ENCODE data around the gene RBMS1.
"Not testable (repeated sequence)": the region's sequence is repeated elsewhere in the genome, so short reads cannot be mapped to it uniquely, and the experiment has no call there.

RBMS1 gene

GRCh38 chr2:160368988-160369930 lies 124.3 kb downstream of the RBMS1 start:
- no peak for TF ChIP-seq CTCF (IDR thresholded peaks at IDR 0.05; ENCODE audit: low read depth, low read length)
- TF ChIP-seq EZH2phosphoT487 (IDR thresholded peaks at IDR 0.05; ENCODE audit: low read depth), result no peak
- no peaks in the 10 kb centered on the region; the same call in 1 of the 2 replicates for H4K20me1 ChIP-seq (ENCODE audit: insufficient read depth, low read length)
- no peaks in the 10 kb centered on the region for H3K79me2 ChIP-seq (ENCODE audit: low read length)
- no peak overlapping the region for H2AFZ ChIP-seq (ENCODE audit: low read depth, low read length)
- H3K4me1 ChIP-seq (ENCODE audit: low read length), result no peaks in the 10 kb centered on the region; the same call in 1 of the 2 replicates
- no peak overlapping the region for H3K4me2 ChIP-seq (ENCODE audit: low read length)
- H3K4me3 ChIP-seq (ENCODE audit: low read length), result no peak overlapping the region
- H3K27me3 ChIP-seq (ENCODE audit: low read depth, low read length), result no peaks in the 10 kb centered on the region
- no peaks in the 10 kb centered on the region for H3K36me3 ChIP-seq (replicated peaks; ENCODE audit: low read depth, low read length)
- no peaks in the 10 kb centered on the region for H3K9me3 ChIP-seq (ENCODE audit: insufficient read depth, low read length)
- H3K9ac ChIP-seq (ENCODE audit: low read length), result no peak overlapping the region
- H3K27ac ChIP-seq (ENCODE audit: low read length), result no peak overlapping the region

- H3K9me3 ChIP-seq (ENCODE audit: insufficient read depth, low read length), result no peaks in the 10 kb centered on the region
- no peak overlapping the region for H3K27ac ChIP-seq (ENCODE audit: low read length)
- no peaks in the 10 kb centered on the region for H3K27me3 ChIP-seq (ENCODE audit: low read depth, low read length)
- H3K4me2 ChIP-seq (ENCODE audit: low read length), result no peak overlapping the region
- H3K4me1 ChIP-seq (ENCODE audit: low read length), result no peaks in the 10 kb centered on the region; the same call in 1 of the 2 replicates
- H2AFZ ChIP-seq (ENCODE audit: low read depth, low read length), result no peak overlapping the region
- no peak overlapping the region for H3K9ac ChIP-seq (ENCODE audit: low read length)
- no peak overlapping the region for H3K4me3 ChIP-seq (ENCODE audit: low read length)
- no peaks in the 10 kb centered on the region for H3K79me2 ChIP-seq (ENCODE audit: low read length)
- TF ChIP-seq EZH2phosphoT487 (IDR thresholded peaks at IDR 0.05; ENCODE audit: low read depth) (no peak), CTCF (IDR thresholded peaks at IDR 0.05; ENCODE audit: low read depth, low read length) (no peak)
- no peaks in the 10 kb centered on the region; the same call in 1 of the 2 replicates for H4K20me1 ChIP-seq (ENCODE audit: insufficient read depth, low read length)
- no peaks in the 10 kb centered on the region for H3K36me3 ChIP-seq (replicated peaks; ENCODE audit: low read depth, low read length)
Observed at GRCh38 chr2:160367887-160368286, 125.7 kb downstream of the RBMS1 start.

- not testable (repeated sequence) for H3K79me2 ChIP-seq (ENCODE audit: low read length); H2AFZ ChIP-seq (ENCODE audit: low read depth, low read length); H3K4me3 ChIP-seq (ENCODE audit: low read length); H3K9ac ChIP-seq (ENCODE audit: low read length); H3K27ac ChIP-seq (ENCODE audit: low read length); H3K36me3 ChIP-seq (replicated peaks; ENCODE audit: low read depth, low read length); H3K4me1 ChIP-seq (ENCODE audit: low read length); H3K9me3 ChIP-seq (ENCODE audit: insufficient read depth, low read length); H3K4me2 ChIP-seq (ENCODE audit: low read length); H3K27me3 ChIP-seq (ENCODE audit: low read depth, low read length); H4K20me1 ChIP-seq (ENCODE audit: insufficient read depth, low read length)
Observed at GRCh38 chr2:160367139-160367538, 126.5 kb downstream of the RBMS1 start.

GRCh38 chr2:160366474-160366873 lies 127.1 kb downstream of the RBMS1 start:
- Histone ChIP-seq H3K4me1 (ENCODE audit: low read length) (no peaks in the 10 kb centered on the region; the same call in 1 of the 2 replicates), H3K27ac (ENCODE audit: low read length) (no peak overlapping the region), H3K4me2 (ENCODE audit: low read length) (no peak overlapping the region), H3K27me3 (ENCODE audit: low read depth, low read length) (no peaks in the 10 kb centered on the region), H4K20me1 (ENCODE audit: insufficient read depth, low read length) (no peaks in the 10 kb centered on the region; the same call in 1 of the 2 replicates), H3K9me3 (ENCODE audit: insufficient read depth, low read length) (no peaks in the 10 kb centered on the region), H3K4me3 (ENCODE audit: low read length) (no peak overlapping the region), H3K36me3 (replicated peaks; ENCODE audit: low read depth, low read length) (no peaks in the 10 kb centered on the region), H3K9ac (ENCODE audit: low read length) (no peak overlapping the region), H2AFZ (ENCODE audit: low read depth, low read length) (no peak overlapping the region), H3K79me2 (ENCODE audit: low read length) (no peaks in the 10 kb centered on the region)
- TF ChIP-seq EZH2phosphoT487 (IDR thresholded peaks at IDR 0.05; ENCODE audit: low read depth) (no peak), CTCF (IDR thresholded peaks at IDR 0.05; ENCODE audit: low read depth, low read length) (no peak)

Data from OCI-LY3 (cell line).